NCI-H1417 (cell line): Measurements from ENCODE around the gene NDE1.
A peak's percentile ranks its signal among the peaks of the same experiment; 100 is the strongest.
"Not testable (repeated sequence)": the region's sequence is repeated elsewhere in the genome, so short reads cannot be mapped to it uniquely, and the experiment has no call there.

Source experiments
- DNase-seq, 3 experiments: peaks; one replicate each; lab custom pipeline; 2025; lab: John Stamatoyannopoulos, UW

NDE1 gene

GRCh38 chr16:15620611-15621195 is 29.3 kb upstream of the NDE1 start:
- no peak for DNase-seq

GRCh38 chr16:15621456-15621855 is 28.6 kb upstream of the NDE1 start:
- no peak for DNase-seq

GRCh38 chr16:15621889-15622288 is 28.2 kb upstream of the NDE1 start:
- no peak for DNase-seq

GRCh38 chr16:15631730-15632409 is 18.2 kb upstream of the NDE1 start:
- DNase-seq: no peak

- no peak for DNase-seq
Observed at GRCh38 chr16:15635926-15636325, 14.1 kb upstream of the NDE1 start.

- DNase-seq: no peak
Observed at GRCh38 chr16:15636392-15636873, 13.6 kb upstream of the NDE1 start.

GRCh38 chr16:15639061-15639568 is 10.9 kb upstream of the NDE1 start:
- DNase-seq: no peak

- no peak for DNase-seq
Observed at GRCh38 chr16:15640966-15641365, 9.1 kb upstream of the NDE1 start.

GRCh38 chr16:15641753-15642556 is 8.1 kb upstream of the NDE1 start:
- DNase-seq: peak in 1 of 3 experiments; percentile 37

- peak; percentile 36 to 88 (median 83) for DNase-seq
Observed at GRCh38 chr16:15642557-15643047, 7.4 kb upstream of the NDE1 start.

- DNase-seq: peak; percentile 88 to 97 (median 93)
Observed at GRCh38 chr16:15643048-15643945, 6.7 kb upstream of the NDE1 start, which contains the start of gene MARF1. Gene MARF1 (minus strand): TSS chr16:15643154. CDS start chr16:15639233, 3,921 bp downstream.

- no peak for DNase-seq
Observed at GRCh38 chr16:15643946-15644250, 6.1 kb upstream of the NDE1 start.

GRCh38 chr16:15644267-15644961 is 5.6 kb upstream of the NDE1 start:
- peak in 2 of 3 experiments; percentile 53 to 83 for DNase-seq

- peak in 1 of 3 experiments; percentile 12 for DNase-seq
Observed at GRCh38 chr16:15644962-15645465, 5.0 kb upstream of the NDE1 start.

- DNase-seq: not testable (repeated sequence)
Observed at GRCh38 chr16:15646557-15647293, 3.3 kb upstream of the NDE1 start.

- DNase-seq: peak in 1 of 3 experiments; percentile 5
Observed at GRCh38 chr16:15647294-15648014, 2.6 kb upstream of the NDE1 start.

GRCh38 chr16:15648135-15648730 is 1.8 kb upstream of the NDE1 start:
- DNase-seq: no peak

- DNase-seq: not testable (repeated sequence)
Observed at GRCh38 chr16:15649311-15649710, 734 bp upstream of the NDE1 start.

- no peak for DNase-seq
Observed at GRCh38 chr16:15649727-15650018, 372 bp upstream of the NDE1 start.
